Activated T-cell treated with anti-CD3 and anti-CD28 coated beads for 24 hours (primary cell): ENCODE data around the gene HOXA7.

ENCODE experiments used
- DNase-seq: peaks from one replicate; pipeline ENCODE4 v3.0.0-alpha.2; 2020; ENCODE audit warnings: low read depth

HOXA7 gene

DNA sequence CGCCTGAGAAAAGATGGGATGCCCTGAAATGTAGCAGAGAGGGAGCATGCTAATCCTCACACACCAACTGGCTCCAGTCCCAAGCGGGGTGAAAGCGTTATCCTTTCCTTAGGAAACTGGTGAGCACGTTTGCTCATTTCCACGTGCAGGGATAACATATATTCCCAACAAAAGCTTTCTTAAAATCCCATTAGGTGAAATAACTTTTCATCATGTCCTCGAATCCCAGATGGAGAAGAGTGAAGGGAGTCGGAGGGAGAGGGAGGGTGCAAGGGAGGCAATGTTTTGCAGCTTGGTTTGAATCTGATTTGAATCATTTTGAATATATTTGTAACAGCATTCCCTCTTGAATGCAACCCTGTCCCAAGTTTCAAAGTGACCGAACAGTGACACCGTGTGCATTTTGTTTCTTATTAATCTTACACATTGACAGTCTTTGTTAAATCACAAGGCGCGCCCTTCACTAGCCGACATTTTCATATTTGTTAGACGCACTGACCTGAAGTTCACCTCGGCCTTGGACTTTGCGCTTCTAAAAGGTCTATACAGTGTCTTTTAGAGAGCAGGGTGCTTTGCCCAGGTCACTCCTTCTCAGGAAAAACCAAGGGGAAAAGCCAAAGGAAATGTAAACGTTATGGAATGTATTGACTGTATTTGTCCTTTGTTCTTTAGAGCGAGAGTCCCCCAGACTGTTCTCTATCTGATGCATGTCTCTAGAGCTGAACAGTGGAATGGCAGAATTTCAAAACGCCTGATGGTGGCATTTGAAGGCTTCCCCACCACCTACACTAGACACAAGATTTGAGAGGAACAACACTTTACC, 22.9 kb downstream of the HOXA7 start:
- DNase-seq, result no peak

DNA sequence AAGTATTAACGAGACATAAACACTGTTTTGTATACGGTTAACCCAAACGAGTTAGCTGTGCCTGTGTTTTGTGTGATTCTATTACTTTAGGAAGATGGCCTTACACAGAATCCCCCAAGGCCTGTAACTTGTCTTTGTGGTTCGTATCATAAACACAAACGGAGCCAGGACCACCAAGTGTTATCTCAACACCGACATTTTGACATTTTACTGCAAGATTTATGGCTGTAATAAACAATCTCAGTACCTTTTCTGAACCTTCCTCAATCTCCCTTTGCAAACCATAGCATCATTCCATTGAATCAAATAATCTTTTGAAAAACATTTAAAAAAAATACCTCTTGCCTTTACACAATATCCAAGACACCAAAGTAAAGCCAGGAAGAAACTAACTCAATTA, 23.5 kb downstream of the HOXA7 start:
- DNase-seq, result no peak

DNA sequence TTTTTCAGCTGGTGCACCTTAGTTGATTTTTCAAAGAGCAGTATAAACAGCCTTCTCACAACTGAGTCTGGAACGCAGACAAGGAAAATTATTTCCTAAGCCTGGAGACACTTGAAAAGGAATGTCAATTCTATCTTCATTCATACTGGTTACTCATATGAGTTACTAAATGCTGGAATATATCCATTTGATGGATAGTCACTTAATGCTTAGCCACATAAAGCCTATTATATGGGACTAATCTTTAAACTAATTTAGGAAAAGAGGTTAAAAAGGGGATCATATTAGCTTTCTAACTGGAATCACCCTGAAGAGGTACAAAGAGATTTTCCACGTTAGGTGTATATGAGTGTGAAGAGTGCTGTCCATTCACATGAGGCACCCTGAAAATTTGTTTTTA, 24.3 kb downstream of the HOXA7 start:
- no peak for DNase-seq

DNA sequence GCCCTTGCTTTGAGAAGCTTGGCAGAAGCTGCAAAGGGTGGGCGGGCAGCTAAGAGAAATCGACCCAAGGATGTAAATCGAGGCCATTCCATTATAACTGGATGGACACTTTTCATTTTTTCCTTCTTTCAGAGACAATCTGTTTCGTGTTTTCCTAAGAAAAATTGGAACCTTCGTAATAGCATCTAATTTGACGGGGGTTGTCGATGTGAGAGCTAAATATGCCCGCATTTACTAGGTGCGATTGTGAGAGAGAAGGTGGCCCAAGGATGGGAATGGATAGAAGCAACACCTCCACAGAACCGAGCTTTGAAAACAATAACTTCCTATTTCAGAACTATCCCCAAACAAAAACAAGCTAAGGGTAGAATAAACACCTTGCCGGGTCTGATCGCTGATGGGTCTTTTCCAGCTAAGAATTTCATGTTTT, 25.1 kb downstream of the HOXA7 start:
- DNase-seq, result no peak

DNA sequence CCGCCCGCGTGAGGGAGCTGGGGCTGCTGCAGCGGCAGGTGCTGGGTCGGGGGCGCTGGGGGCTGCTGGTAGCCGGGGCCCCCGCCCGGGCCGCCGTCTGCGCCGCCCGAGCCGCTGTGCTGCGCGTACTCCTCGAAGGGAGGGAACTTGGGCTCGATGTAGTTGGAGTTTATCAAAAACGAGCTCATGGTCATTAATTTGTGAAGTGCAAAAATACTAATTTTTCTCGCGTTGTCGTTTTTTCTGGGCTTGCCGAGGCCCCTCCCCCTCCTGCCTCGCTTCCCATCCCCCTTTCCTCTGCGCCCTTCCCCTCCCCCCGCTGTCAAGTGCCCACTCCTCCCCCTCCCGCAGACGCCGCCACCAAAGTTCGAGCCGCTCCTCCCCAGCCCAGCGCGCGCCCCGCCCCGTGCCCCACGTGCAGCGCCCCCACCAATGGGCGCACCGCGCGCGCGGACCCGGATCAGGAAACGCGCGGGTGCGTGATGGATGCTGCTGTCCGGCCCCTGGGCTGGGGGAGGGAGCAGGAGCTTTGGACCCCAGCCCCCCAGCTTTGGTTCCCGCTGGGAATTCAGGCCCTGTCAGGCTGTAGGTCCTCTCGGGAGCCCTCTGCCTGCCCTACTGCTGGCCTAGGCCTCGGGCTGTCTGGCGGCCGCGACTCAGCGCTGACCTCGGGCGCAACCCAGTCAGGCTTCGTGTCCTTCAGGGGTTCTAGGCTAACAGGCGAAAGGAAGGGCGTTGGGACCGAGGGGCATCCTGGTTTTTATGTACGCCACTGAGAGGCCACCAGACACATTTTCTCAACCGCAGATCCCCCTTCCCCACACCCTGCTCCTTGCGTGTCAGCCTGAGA, 25.7 kb downstream of the HOXA7 start, which contains the start of gene HOXA4:
TSS of gene HOXA4 (minus strand) at position 218 of the 850 bp plus-strand sequence. CDS start at position 194, 24 bp downstream.
- DNase-seq, result peak; percentile 48

DNA sequence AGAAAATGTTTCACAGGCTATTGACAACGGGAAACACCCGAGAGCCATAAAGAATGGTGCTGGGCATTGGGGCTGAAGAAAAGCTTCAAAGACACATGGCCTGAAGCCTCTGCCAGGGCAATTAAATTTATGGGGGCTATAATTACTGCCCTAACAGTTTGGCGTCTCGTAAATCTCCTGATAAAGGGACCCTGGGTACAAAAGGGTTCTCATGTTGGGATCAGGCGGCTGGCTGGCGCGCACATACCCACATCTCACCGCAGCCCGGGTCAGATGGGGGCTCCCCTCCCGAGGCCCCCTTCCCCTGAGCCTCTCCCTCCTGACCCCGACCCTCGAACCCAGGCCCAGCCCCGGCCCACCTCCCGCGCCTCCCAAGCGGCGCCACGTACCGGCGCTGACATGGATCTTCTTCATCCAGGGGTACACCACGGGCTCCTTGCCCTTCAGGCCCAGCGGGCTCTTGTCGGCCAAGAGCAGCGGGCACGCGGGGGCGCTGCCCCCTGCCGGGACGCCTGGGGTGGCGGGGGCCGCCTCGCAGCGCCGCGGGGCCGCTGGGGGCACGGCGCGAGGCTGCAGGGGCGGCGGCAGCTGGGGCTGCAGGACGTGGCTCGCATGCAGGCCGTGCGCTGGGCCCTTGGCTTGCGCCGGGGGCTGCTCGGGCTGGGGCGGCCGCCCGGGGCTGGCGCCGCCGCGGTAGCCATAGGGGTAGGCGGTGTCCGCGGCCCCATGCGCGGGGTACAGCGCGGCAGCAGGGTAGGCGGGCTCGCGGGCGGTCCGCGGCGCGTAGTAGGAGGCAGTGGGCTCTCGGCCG, 26.5 kb downstream of the HOXA7 start:
- DNase-seq, result no peak

DNA sequence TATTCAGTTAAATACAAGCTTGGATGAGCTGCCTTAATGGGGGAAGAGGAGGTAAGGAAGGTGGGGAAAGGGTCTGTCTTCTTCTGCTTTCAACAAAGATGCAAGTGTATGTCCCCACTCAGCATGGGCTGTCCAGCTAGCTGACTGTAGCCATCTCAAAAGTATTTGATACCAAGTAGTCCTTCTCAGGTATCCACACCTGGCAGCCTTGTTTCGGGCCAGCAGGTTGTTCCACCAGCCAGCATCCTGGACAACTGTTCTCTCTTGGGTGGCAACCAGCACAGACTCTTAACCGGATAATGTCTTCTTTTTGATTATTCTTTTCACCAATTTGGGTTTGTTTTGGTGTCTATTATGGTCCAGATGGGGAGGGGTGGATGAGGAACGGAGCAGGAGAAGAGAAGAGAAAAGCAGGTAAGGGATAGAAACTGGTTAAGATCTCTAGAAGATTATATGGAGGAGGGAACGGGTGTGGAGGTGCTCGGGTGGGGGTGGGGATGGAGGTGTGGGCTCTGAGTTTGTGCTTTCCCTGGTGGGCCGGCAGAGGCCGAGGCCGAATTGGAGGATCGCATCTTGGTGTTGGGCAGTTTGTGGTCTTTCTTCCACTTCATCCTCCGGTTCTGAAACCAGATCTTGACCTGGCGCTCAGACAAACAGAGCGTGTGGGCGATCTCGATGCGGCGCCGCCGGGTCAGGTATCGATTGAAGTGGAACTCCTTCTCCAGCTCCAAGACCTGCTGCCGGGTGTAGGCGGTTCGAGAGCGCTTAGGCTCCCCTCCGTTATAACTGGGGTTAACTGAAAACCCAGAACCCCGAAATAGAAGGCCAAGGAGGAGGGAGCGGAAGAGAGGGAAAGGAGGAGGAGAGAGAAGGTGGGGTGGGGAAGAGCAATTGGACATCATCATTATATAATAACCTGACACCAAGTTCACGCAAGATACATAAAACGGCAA, 27.4 kb downstream of the HOXA7 start:
- DNase-seq, result no peak

DNA sequence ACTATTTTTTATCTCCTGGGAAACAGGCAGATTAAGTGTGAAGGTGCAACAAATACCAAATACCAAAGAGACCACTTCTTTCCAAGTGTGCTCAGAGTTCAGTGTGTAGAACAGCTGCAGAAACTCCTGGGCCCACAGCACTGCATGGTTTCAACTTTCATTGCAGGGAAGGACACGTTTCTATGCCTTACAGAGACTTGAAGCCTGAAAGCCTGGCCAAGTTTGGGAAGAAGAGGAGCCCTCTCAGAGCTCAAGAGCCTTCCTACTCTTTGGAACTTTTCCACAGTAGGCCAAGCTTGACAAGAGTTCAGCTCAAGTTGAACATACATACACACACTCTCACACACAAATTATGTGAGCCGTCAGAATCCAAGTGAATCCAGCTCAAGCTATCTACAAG, 28.4 kb downstream of the HOXA7 start:
- DNase-seq, result no peak

DNA sequence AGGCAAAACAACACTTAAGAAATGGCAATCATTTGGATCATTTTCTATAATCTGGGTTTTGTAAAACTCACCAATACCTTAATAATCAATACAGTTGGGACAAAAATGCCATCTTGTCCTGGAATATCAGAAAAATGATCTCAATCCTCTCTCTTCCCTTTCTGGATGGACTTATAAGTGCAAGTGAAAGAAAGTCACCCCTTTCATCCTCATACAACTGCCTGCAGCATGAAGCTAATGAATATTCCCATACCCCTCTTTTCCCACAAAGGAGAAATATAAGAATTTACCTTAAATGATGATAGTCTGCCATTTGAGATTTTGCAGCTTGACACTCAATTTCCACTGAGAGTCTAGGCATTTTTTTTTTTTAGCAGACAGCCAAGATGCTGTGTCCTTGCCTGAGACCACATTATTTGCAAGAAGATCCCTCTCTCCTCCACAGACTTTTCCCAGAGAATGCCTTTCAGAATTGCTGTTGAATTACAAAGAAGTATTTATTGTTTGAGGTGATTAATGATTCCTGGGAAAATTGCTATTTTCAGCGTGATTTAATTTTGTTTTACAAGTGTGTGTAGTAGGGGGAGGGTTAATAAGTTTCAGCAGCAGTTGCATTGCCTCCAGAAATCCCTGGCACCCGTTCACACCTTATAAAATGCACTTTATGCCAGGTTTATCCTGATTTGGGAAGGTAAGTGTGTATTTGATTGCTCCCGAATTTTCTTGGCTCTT, 29.7 kb downstream of the HOXA7 start:
- DNase-seq, result no peak

DNA sequence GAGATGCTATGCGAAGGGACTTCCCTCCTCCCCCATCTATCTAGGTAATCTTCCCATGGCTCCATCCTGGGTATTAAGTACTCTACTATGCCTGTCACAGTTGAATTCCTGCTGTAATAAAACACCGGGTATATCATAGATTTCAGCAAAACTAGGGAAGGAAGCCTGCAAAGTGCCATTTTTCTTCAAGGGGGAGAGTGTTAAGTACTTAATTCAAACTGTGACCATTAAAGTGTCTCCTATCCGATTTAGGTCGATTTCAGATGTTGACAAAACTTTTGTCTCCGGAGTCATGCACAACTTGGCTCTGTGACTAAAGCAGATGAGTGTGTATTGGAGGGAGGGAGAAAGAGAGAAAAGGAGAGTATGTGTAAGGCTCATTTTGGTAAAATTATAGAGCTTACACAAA, 30.5 kb downstream of the HOXA7 start:
- DNase-seq, result no peak

DNA sequence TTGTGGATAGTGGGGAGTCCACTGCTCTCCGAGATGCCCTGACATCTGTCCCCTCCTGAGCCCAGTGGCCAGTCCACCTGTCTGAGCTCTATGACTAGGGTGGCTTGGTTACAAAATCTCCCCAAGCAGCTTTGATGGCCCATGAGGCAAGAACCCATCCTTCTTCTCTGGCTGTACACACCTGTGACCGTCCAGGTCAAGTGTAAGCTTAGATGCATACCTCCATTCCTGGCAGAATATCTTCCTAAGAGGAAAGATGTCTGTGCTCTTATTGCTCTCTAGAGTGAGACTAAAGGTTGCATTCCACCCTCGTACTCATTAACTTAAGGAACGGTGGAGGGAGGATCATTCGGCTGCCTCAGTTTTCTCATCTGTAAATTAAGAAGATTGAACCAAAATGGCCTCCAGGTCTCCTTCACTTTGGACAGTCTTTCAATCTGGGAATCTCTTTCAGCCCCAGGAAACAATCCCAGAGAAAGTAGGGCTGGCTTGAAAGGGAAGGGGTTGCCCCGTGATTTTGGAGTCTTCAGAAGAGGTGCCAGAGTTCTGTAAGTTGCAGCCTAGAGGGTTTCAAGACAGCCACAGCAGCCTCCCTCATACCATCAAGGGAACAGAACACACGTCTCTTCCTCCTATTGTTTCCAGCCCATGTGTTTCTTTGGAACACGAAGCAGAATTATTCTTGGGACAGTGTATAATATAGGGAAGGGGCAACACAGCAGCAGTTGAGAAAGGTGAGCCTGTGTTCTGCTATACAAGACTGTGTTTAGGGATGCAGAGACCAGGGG, 31.4 kb downstream of the HOXA7 start:
- no peak for DNase-seq

DNA sequence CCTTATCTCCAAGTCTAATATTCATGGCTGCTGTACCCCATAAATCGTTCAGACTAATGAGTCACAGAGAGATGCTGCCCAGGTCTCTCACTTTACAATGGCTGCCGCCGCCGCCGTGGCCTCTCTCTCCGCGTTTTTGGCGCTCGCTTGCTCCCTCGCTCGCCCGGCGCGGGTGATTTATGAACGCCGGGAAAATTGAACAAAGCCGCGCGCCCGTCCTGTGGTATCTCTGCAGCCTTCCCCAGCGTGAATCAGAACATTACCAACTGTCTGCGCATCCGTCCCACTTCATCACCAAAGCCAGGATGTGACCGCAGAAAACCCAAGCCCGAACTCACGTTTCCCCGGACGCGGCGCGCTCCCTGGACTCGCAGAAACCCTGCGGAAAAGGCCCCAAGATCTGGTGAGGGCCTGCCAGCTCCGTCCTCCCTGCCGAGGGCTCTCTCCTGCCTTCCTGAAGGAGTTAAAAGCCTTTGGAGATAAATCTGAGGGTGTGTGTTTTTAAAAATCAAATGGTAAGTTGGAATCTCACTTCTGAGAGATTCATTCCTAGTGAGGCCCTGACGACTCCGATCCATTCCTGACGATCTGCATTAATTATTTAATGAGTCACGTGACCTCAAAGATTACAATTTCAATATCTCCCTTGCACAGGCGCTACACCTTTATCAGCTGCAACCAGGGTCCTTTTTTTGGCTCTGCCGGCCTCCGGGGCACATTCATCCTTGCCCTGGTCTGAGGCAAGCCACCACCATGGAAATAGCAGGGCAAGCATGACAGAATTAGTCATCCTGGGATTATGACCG, 32.2 kb downstream of the HOXA7 start:
- no peak for DNase-seq

DNA sequence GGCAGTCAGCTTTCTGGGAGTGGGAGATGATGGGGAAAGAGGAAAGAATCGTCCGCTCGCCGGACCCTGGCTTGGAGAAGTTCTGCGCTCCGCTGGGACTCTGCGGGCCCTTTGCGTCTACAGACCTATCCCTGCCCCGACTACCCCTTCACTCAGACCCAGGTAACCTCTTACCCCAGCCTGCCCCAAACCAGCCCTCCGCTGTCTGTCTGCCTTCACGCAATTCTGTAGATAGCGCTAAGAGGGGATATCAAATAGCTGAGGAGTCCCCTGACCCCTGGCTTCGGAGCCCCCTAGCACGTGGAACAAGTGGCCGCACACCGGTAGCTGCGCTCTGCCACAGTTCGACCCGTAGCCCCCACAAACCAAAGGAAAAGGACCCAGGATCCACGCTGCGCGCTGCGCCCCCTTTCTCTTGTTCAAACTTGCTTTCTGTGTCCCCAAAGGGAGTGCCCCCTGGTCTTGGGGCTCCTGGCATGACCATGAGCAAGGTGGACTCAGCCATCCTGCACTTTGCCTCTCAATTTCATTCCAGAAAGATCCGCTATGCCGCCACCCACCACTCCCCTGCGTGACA, 32.9 kb downstream of the HOXA7 start:
- DNase-seq, result no peak

DNA sequence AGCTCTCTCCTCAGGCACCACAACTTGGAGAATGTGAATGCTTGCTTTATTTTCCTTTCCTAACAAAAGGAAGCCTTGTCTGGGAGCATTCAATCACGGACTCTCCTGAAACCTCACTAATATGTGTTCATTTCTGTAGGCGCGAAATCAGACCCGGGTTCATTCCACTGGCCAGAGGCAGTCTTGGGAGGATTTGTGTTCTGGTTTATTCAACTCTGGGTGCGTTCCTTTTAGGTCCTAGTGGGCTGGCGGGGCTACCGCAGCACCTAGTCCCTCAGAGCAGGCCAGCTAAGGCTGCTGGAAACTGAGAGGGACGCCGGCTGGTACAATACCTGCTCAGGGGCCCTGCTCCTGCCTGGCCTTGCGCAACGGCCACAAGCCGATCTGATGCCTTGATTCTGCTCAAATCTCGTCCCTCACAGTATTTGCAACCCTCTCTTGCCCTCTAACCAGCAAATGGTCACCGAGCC, 33.4 kb downstream of the HOXA7 start:
- no peak for DNase-seq

DNA sequence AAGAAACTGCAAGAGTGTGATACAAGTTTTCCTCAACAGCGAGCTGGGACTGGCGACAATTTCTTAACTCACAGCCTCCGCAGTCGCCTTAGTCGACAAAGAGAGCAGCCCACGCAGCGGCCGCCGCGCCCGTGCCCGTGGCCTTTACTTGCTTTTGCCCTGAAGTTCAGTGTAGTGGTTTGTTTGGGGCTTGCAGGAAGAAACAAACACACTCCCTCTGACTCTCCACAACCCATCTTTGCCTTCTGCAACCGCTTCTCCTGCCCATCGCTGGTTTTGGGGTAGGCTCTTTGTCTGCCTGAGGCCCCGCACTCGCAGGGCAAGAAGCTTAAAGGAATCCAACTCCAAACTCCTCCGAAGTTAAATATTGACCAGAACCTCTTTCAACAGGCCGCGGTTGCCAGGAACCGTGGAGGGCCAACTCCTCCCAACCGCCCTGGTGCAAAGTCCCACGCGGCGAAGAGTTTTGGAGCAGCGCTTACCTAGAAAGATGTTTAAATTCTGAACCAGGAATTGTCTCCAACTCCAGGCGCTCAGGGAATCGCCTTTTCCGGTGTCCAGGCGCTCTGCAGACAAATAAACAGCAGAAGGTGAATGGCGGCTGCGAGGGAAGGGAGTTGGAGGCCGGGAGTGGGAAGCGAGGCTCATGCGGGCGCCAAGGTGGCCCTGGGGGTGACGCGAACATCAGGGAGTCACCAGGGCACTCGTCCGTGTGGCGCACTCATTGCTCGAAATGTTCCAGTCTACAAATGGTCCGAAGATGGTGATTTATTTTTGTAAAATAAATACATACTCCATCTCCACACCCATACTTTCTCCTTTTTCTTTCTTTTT, 34.2 kb downstream of the HOXA7 start:
- no peak for DNase-seq

DNA sequence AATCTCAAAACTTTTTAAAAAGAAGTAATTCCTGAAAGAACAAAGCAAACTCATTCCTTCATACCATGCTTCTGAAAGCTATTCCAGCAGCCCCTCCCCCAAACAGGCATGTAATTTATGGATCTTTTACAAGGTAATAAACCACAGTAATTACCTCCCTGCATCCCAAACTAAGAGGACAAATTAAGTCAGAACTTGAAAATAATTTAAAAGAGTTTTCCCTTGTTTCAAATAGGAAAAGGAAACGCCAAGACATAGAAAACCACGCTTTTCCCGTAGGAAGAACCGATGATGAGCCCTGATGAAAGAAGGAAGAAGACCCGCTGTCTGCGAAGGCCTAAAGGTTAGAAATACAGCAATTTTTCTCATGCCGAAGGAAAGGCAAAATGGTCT, 34.8 kb downstream of the HOXA7 start:
- no peak for DNase-seq

DNA sequence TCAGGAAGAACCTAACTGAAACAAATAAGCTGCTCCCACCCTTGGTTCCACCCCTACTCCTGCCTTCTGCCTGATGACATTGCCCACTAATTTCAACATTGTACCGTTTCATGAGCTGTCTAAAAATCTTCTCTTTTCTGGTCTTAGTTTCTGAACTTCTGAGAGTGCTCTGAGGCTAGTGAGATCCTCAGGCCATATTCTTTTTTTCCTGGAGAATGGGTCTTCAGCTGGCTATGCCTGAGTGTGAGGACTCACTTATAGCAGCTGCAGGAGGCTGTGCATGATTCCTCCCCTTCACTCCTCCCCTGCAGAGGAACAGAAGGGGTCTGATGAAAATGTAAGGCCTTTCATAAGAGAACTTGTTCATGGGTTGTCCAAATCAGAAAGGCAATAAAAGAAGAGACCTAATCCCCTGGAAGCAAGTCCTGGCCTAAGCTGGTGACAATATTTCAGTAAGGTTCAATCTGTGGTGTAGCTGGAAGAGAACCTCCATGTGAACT, 37.0 kb downstream of the HOXA7 start:
- DNase-seq, result no peak
